A172 (cell line): ENCODE results near the gene TIMM10. TPM values are rescaled to one million over a fixed set of nuclear protein-coding genes. Genes with fewer than 3 reads are reported as not detected.

Experiments used
- DNase-seq: peaks from one replicate; pipeline ENCODE4 v3.0.0-alpha.2; 2015; ENCODE audit warnings: low spot score
- total RNA-seq: library from RNA; depleted of rRNA; stranded (reverse); fragments of >200 nt; shearing (Covaris generic); gene quantifications from 2 replicates; pipeline ENCODE4 v1.2.3, GENCODE V29; 2014

Gene TIMM10
- total RNA-seq, 1 experiment from 2014 or later = 95.9 TPM

DNA sequence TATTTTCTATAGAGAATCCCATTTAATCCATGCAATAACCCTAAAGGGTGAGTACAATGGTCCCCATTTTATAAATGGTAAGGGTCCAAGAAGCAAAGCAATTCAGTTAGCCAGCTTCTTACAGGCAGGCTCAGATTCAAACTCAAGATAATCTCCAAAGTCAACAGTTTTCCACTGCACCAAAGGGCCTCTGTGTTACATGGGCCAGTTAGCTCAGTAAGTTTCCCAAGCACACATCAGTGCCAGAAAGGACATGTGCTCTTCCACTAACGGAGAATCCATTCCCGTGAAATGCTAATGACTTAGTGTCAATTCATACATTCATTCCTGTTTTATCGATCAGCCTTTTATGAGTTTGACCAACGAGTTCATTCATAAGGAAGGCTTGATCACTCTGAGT lies 26.0 kb downstream of the TIMM10 start:
- no peak for DNase-seq

DNA sequence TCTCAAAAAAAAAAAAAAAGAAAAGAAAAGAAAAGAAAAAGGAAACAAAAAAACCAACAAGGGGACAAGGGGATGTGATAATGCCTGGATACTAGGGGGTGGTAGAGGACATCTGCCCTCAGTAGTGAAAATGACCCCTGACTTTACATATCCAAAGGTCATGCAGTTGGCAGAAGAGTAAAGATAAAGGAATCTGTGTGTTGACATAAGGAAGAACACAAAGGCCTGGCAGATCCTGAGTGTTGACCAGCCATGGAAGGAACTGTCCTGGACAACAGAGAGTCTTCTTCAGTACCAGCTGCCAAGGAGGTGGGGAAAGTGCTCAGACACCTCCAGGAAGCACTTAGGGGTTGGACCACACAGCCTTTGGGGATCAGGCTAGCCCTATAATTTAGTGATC lies 27.7 kb downstream of the TIMM10 start:
- DNase-seq = no peak

GRCh38 chr11:57502376-57502775 lies 28.2 kb downstream of the TIMM10 start:
- no peak for DNase-seq

DNA sequence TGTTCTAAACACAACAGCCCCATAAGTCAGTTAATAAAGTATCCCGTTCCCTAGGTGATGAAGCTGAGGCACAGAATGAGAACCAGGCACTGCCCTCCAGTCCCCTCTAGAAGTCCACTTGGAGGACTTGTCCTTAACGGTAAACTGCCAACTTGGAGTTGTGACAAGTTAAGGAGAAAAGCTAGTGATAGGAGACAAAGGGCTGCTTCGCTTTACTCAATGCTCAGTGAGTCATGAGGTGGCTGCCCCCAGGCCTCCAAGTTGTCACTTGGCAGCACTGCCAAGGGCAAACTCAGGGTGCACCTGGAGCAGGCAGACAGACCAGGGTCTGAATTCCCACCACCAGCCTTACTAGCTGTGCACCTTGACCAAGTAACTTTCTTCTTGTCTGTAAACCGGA lies 28.6 kb downstream of the TIMM10 start:
- peak; percentile 13 for DNase-seq

DNA sequence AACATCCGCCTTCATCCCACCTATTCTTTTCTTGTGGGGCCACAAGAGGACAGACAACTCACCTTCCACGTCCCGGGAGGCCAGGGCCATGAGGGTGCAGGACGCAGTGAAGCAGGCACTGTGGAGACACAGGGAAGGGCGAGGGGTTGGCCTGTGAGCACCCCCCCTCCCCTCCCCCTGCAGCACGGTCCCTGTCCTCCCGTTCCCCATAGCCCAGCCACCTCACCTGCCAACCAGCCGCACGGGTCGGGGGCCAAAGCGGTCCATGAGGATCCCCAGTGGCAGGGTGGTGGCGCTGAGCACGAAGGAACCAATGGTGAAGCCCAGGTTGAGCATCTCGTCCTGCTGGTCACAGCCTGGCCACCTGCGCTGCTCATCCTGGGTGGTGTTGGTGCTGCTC lies 29.6 kb downstream of the TIMM10 start:
- DNase-seq = no peak

DNA sequence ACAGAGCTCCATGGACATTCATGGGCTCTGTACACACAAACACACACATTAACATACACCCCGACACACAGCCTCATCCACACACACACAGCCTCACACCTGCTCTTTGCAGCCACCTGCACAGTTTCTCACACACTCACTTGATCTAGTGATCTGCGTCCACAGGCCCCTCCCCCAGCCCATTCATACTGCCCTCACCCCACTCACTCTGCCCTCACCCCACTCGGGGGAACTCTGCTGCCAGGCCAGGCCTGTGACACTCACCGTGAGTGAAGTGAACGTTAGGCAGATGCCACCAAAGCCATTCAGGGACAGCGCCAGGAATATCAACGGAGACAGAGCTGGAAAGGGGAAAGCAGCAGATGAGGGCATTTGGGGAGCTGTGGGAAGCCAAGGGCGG lies 30.0 kb downstream of the TIMM10 start:
- DNase-seq = no peak

DNA sequence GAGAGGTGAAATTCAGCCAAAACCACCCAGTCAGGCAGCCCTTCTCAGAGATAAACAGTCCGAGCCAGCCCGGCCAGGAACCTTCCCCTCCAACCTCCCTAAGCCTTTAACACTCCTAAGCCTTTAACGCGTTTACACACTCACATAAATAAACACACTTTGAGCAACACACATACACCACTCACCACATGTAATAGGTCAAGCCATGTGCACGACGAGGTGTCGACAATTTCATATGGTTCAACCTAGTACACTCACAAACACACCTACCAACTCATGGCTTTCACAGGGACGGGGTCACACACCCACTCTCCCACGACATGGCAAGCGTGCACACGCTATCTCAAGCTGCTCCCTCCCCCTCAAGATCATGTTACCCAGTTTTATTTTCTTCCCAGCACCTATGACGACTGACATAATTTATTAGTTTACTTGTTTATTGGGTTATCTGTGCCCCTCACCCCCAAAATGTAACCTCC lies 30.5 kb downstream of the TIMM10 start:
- DNase-seq = no peak

DNA sequence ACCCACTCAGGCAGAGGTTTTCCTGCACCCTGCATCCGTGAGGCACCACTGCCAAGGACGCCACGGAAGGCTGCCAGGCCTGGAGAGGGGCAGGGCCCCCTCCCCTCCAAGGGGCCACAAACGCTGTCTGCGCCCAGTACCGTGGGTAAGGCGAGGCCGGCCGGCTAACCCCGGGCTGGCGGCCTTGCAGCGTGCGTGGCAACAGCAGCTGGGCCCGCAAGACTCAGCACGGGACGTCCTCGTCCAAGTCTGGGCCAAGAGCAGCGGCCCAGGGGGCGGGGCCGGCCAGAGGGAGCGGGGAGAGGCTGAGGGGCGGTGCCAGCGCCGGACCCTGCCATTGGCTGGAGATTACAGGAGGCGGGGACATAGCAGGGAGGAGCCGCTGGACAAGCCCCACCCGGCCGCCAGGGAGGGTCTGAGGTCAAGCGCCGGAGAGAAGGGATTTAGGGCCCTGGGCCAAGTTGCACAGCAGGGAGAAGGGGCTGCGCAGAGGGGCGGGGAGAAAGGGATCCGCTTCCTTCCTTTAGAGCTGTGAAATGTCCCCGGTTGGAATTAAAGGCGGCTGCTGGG lies 31.1 kb downstream of the TIMM10 start:
- DNase-seq = peak; percentile 79

- DNase-seq = no peak
Observed at GRCh38 chr11:57498540-57498939, 32.0 kb downstream of the TIMM10 start.

DNA sequence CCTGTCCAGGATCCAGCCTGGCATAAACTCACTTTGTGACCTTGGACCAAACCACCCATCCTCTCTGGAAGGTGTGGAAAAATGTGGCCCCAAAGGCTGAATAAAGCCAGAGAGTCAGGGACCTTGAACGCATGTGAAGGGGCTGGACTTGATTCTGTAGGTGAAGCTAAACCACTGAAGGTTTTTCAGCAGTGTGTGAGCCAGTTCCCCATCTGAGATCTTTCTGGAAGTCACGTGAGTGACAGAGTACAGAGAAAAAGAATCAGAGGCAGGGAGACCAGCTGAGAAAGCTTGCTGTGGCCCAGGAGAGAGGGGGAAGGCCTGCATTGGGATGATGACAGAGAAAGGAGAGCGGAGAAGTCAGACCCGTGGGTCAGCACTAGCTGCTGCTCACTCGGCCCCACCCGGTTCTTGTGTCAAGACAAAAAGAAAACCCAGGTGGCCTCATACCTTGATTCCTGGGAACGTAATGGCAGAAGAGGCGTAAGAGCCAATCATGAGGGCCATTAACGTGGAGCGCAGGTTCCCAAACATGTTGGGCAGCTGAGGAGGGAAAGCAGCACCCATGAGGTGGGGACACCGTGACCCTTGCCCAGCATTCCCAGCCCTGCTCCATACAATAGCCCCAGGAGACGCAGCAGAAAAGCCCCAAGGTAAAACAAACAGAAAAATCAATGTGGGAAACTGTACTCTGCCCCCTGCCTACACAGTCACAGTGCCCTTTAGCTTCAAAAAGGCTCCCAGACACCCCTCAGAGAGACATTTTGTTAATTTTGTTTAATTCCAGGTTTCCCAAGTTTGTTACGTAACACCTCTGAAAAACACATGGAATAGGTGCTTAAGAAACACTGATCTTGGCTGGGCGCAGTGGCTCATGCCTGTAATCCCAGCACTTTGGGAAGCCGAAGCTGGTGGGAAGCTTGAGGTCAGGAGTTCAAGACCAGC lies 33.0 kb downstream of the TIMM10 start:
- no peak for DNase-seq

GRCh38 chr11:57496109-57496820 lies 34.3 kb downstream of the TIMM10 start:
- DNase-seq = no peak

DNA sequence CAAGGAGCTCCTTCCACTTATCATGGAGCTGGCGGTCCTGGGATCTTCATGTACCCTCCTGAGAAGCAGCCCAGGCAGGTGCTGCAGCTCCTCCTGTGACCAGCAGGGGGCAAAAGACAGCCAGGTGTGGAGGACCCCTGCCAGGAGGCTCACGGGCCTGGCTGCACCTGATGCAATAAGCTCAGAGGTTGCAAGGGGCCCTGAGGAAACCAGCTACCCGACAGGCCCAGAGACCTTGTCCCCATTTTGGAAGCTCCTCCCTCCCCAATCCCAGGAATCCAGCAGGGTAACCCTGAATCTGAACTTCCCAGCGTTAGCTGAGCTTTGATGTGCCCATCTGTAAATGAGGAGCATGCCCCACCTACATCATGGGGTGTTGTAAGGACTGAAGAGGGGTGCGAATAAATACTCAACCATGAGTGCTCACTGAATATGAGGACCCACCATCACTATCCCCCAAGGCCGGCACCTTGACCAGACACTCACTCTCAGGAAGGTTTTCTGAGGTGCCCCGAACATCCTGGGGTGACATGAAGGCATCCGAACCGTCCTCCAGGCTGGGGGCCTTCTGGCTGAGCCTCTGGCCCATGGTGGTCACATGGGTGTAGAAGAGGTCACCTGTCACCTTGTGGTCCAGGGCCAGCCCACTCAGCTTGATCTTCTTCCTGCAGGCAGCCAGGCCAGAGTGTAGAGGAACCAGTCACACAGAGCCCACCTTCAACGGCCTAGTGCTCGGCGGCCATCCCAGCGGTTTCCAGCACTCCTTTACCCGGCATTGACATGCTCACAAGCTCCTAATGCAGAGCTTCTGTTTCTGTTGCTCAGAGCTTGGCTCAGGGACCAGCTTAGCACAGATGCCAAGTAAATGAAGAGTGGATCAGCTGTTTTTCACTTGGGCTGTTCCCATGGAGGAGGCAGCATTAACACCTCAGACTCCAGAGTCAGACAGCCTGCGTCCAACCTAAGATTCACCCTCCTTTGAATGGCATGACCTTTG lies 36.7 kb downstream of the TIMM10 start:
- DNase-seq = no peak

DNA sequence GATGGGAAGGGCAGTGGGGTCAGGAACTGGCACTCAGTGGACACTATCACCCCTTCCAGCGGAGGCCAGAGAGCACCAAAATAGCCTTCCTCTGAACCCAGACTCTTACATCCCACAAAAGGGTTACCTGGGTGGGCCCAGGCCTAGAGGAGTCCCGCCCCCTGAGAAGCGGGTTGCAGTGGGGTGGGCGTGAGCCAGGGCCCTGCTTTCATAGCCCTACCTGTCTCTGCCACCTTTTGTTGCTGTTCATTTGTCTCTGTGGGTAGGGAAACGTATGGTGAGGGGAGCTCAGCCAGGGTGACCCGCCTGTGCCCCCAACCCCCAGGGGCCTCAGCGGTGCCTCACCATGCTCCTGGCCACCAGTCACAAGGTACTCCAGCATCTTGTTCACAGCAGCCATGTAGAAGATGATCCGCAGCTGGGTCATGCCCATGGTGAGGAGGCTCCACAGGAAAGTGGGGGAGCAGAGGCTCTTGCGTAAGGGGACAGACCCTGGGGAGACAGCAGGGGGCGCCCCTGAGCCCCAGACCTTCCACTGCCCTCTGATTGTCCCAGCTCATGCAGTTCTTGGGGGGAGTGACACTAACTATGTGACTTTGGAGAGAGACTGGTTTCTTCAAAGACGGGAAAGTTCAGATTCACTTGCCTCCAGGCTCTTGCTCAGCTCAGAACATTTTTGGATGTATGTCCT lies 39.0 kb downstream of the TIMM10 start:
- DNase-seq = no peak

- no peak for DNase-seq
Observed at GRCh38 chr11:57490456-57491248, 39.9 kb downstream of the TIMM10 start.

GRCh38 chr11:57487920-57488659 lies 42.5 kb downstream of the TIMM10 start:
- DNase-seq = no peak

GRCh38 chr11:57487021-57487778 lies 43.4 kb downstream of the TIMM10 start:
- DNase-seq = no peak

- no peak for DNase-seq
Observed at GRCh38 chr11:57485217-57485990, 45.1 kb downstream of the TIMM10 start.
